DOHH2 (cell line): ENCODE results near the gene DESI2.

Experiments used
- CTCF ChIP-seq: fragments of 200-600 bp; sonication (generic); IDR thresholded peaks from one replicate; pipeline ENCODE4 v1.5.1; 2014; ENCODE audit warnings: antibody characterized with exemption, mild to moderate bottlenecking, low read depth, low read length; ENCODE audit not compliant: poor library complexity, severe bottlenecking
- EZH2phosphoT487 ChIP-seq: fragments of 200-600 bp; sonication (generic); IDR thresholded peaks from 2 replicates; pipeline ENCODE4 v1.6.1; 2017; ENCODE audit warnings: borderline replicate concordance, mild to moderate bottlenecking, antibody characterized with exemption, low read length, moderate library complexity, mixed read lengths

- TF ChIP-seq CTCF (no peak), EZH2phosphoT487 (no peak)
Observed at GRCh38 chr1:244680667-244681066, 27.7 kb downstream of the DESI2 start.
